GM23338 (cell line): ENCODE measurements around the gene XPR1.

ENCODE experiments used
- CREB1 ChIP-seq: fragments of 250-450 bp; sonication (Bioruptor Pico); IDR thresholded peaks from 2 replicates; pipeline ENCODE4 v1.5.0; 2020; ENCODE audit warnings: low read depth, mild to moderate bottlenecking, moderate library complexity
- EZH2 ChIP-seq: fragments of 200-600 bp; sonication (generic); IDR thresholded peaks from one replicate; pipeline ENCODE4 v1.8.0; 2017; ENCODE audit warnings: antibody characterized with exemption, mild to moderate bottlenecking, low read depth; ENCODE audit not compliant: unreplicated experiment
- NANOG ChIP-seq: IDR thresholded peaks from 2 replicates; pipeline ENCODE4 v1.6.1; 2016; ENCODE audit warnings: antibody characterized with exemption, borderline replicate concordance
- POLR2AphosphoS5 ChIP-seq: IDR thresholded peaks from 2 replicates; pipeline ENCODE4 v1.6.1; 2016; ENCODE audit warnings: antibody characterized with exemption, low read depth
- STAT1 ChIP-seq: IDR thresholded peaks from one replicate; pipeline ENCODE4 v1.6.1; 2016; ENCODE audit warnings: antibody characterized with exemption; ENCODE audit not compliant: unreplicated experiment
- ZNF114 ChIP-seq: fragments of 250-450 bp; sonication (Bioruptor Pico); IDR thresholded peaks from 2 replicates; pipeline ENCODE4 v1.5.0; 2020; ENCODE audit warnings: mild to moderate bottlenecking, moderate library complexity
- ZNF331 ChIP-seq: fragments of 250-450 bp; sonication (Bioruptor Pico); IDR thresholded peaks from 2 replicates; pipeline ENCODE4 v1.5.0; 2020; ENCODE audit warnings: low read depth, mild to moderate bottlenecking, moderate library complexity
- TF ChIP-seq, protein P1 (sequence below), 2 experiments: fragments of 200-600 bp in 1 of 2; sonication (generic) in 1 of 2; conservative IDR thresholded peaks; 2 replicates each; pipeline versions ENCODE4 v1.5.1 to v1.6.1; 2016 to 2017; ENCODE audit warnings: antibody characterized with exemption in 2 of 2, low read depth in 2 of 2, mild to moderate bottlenecking in 2 of 2, moderate library complexity in 1 of 2
- TF ChIP-seq, protein P2 (sequence below): IDR thresholded peaks from one replicate; pipeline ENCODE4 v1.6.1; 2018; ENCODE audit warnings: antibody characterized with exemption; ENCODE audit not compliant: unreplicated experiment

DNA sequence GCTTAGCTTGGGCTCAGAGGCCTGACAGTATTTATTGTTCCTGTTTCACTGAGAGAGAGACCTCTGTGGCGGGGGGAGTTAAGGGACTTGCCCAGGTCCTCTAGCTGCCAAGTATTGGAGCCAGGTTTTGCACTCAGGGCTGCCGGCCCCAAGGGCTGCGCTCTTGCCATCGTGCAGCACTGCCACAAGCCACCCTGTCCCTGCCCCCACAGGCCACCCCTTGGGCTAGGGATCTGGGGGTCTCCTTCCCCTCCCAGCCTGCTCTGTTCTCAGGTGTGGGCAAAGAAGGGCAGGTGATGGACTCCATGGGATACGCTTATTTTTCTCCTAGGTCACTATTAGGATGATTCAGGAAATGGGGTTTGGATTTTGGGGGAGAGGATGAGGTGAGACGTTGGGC lies 289.6 kb downstream of the XPR1 start:
- TF ChIP-seq POLR2AphosphoS5: no peak
- TF ChIP-seq CREB1 (CRISPR knock-in tag): no peak
- TF ChIP-seq, protein P1, sequence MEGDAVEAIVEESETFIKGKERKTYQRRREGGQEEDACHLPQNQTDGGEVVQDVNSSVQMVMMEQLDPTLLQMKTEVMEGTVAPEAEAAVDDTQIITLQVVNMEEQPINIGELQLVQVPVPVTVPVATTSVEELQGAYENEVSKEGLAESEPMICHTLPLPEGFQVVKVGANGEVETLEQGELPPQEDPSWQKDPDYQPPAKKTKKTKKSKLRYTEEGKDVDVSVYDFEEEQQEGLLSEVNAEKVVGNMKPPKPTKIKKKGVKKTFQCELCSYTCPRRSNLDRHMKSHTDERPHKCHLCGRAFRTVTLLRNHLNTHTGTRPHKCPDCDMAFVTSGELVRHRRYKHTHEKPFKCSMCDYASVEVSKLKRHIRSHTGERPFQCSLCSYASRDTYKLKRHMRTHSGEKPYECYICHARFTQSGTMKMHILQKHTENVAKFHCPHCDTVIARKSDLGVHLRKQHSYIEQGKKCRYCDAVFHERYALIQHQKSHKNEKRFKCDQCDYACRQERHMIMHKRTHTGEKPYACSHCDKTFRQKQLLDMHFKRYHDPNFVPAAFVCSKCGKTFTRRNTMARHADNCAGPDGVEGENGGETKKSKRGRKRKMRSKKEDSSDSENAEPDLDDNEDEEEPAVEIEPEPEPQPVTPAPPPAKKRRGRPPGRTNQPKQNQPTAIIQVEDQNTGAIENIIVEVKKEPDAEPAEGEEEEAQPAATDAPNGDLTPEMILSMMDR (conservative IDR thresholded peaks at IDR 0.05; ENCODE audit: low read depth in 2 of 2): no peak
- TF ChIP-seq ZNF331: no peak
- no peak for TF ChIP-seq EZH2
- TF ChIP-seq, protein P2, sequence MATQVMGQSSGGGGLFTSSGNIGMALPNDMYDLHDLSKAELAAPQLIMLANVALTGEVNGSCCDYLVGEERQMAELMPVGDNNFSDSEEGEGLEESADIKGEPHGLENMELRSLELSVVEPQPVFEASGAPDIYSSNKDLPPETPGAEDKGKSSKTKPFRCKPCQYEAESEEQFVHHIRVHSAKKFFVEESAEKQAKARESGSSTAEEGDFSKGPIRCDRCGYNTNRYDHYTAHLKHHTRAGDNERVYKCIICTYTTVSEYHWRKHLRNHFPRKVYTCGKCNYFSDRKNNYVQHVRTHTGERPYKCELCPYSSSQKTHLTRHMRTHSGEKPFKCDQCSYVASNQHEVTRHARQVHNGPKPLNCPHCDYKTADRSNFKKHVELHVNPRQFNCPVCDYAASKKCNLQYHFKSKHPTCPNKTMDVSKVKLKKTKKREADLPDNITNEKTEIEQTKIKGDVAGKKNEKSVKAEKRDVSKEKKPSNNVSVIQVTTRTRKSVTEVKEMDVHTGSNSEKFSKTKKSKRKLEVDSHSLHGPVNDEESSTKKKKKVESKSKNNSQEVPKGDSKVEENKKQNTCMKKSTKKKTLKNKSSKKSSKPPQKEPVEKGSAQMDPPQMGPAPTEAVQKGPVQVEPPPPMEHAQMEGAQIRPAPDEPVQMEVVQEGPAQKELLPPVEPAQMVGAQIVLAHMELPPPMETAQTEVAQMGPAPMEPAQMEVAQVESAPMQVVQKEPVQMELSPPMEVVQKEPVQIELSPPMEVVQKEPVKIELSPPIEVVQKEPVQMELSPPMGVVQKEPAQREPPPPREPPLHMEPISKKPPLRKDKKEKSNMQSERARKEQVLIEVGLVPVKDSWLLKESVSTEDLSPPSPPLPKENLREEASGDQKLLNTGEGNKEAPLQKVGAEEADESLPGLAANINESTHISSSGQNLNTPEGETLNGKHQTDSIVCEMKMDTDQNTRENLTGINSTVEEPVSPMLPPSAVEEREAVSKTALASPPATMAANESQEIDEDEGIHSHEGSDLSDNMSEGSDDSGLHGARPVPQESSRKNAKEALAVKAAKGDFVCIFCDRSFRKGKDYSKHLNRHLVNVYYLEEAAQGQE: no peak
- no peak for TF ChIP-seq ZNF114
- no peak for TF ChIP-seq STAT1
- TF ChIP-seq NANOG: no peak
